Astrocyte (in vitro differentiated cells and primary cell): Measurements from ENCODE around the gene FAM180A.

Source experiments
- EZH2 ChIP-seq: IDR thresholded peaks from 2 replicates; pipeline ENCODE4 v1.6.1; 2012; ENCODE audit warnings: mild to moderate bottlenecking, low read length, inconsistent platforms; ENCODE audit not compliant: insufficient read depth
- TF ChIP-seq, protein P1 (sequence below): IDR thresholded peaks from 2 replicates; pipeline ENCODE4 v1.5.1; 2011; ENCODE audit warnings: low read depth, mild to moderate bottlenecking, inconsistent platforms, low read length, moderate library complexity; ENCODE audit not compliant: insufficient read depth

DNA sequence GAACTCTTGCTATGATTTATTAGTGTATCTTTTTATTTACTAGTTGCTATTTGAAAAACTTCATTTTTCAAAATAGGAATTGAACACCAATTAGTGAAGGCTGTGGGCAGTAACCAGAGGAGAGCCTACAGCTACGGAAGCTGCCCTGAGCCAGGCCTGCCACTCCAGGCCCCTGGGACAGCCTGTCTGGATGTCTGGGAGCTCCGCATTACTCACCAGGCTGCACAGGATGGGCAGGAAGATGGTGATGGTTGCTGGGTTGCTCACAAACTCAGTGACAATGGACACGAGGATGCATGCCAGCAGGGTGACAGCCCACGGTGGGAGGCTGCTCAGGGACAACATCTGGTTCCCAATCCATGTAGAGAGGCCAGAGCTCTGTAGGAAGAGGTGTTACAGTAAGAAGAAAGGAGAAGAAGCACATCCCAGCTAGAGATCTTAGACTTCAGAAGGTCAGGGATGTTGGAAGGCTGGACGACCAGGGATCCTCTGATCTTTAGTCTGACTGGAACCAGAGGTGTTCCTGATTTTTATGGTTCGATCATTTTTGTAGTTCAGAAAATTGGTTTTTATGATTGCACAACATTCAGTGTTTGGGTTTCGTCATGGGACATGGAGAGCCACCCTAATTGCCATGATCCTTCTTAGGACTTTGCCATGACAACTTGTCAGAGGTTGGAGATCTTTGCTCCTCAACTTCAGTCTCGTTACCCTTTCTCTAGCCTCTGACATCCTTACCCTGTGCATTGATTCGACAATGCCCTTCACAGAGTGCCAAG is 63.1 kb downstream of the FAM180A start:
- TF ChIP-seq, protein P1, sequence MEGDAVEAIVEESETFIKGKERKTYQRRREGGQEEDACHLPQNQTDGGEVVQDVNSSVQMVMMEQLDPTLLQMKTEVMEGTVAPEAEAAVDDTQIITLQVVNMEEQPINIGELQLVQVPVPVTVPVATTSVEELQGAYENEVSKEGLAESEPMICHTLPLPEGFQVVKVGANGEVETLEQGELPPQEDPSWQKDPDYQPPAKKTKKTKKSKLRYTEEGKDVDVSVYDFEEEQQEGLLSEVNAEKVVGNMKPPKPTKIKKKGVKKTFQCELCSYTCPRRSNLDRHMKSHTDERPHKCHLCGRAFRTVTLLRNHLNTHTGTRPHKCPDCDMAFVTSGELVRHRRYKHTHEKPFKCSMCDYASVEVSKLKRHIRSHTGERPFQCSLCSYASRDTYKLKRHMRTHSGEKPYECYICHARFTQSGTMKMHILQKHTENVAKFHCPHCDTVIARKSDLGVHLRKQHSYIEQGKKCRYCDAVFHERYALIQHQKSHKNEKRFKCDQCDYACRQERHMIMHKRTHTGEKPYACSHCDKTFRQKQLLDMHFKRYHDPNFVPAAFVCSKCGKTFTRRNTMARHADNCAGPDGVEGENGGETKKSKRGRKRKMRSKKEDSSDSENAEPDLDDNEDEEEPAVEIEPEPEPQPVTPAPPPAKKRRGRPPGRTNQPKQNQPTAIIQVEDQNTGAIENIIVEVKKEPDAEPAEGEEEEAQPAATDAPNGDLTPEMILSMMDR, result no peak
- no peak for TF ChIP-seq EZH2
